ENCODE data around the gene AQP6. TPM values are rescaled to one million over a fixed set of nuclear protein-coding genes. Genes with fewer than 3 reads are reported as not detected.

AQP6 gene
- total RNA-seq, 1 donor from 2014 or later, result 0.21 TPM

- H3K36me3 Mint-ChIP-seq (ENCODE audit: low read depth), result no peaks in the 10 kb centered on the region
- H3K9me3 Mint-ChIP-seq, result no peaks in the 10 kb centered on the region
- H3K27me3 Mint-ChIP-seq (ENCODE audit: low read depth), result no peaks in the 10 kb centered on the region
- no peak for DNase-seq (ENCODE audit: low read depth, low spot score)
- H3K27ac Mint-ChIP-seq (ENCODE audit: unreplicated experiment), result no peak overlapping the region
- TF ChIP-seq CTCF (conservative IDR thresholded peaks at IDR 0.05), result no peak
- no peak overlapping the region for H3K4me3 Mint-ChIP-seq
- H3K4me1 Mint-ChIP-seq, result peaks cover 28% of the 10 kb centered on the region
These were observed 7.0 kb downstream of the AQP6 start for GRCh38 chr12:49979791-49980190.

GRCh38 chr12:49980501-49981349 lies 8.0 kb downstream of the AQP6 start:
- no peaks in the 10 kb centered on the region for H3K27me3 Mint-ChIP-seq (ENCODE audit: low read depth)
- no peaks in the 10 kb centered on the region for H3K36me3 Mint-ChIP-seq (ENCODE audit: low read depth)
- H3K4me1 Mint-ChIP-seq, result peaks cover 28% of the 10 kb centered on the region
- no peaks in the 10 kb centered on the region for H3K9me3 Mint-ChIP-seq
- TF ChIP-seq CTCF (conservative IDR thresholded peaks at IDR 0.05), result no peak
- H3K27ac Mint-ChIP-seq (ENCODE audit: unreplicated experiment), result peak overlapping the region; percentile 91
- no peak overlapping the region for H3K4me3 Mint-ChIP-seq
- no peak for DNase-seq (ENCODE audit: low read depth, low spot score)

GRCh38 chr12:49982246-49983087 lies 9.7 kb downstream of the AQP6 start:
- Mint-ChIP-seq H3K27me3 (ENCODE audit: low read depth) (no peaks in the 10 kb centered on the region), H3K27ac (ENCODE audit: unreplicated experiment) (no peak overlapping the region), H3K4me3 (no peak overlapping the region), H3K9me3 (no peaks in the 10 kb centered on the region), H3K4me1 (peaks cover 28% of the 10 kb centered on the region), H3K36me3 (ENCODE audit: low read depth) (no peaks in the 10 kb centered on the region)
- TF ChIP-seq CTCF (conservative IDR thresholded peaks at IDR 0.05), result no peak
- DNase-seq (ENCODE audit: low read depth, low spot score), result no peak

- H3K9me3 Mint-ChIP-seq, result no peaks in the 10 kb centered on the region
- no peak for DNase-seq (ENCODE audit: low read depth, low spot score)
- no peak overlapping the region for H3K4me3 Mint-ChIP-seq
- H3K27ac Mint-ChIP-seq (ENCODE audit: unreplicated experiment), result no peak overlapping the region
- peaks cover 21% of the 10 kb centered on the region for H3K4me1 Mint-ChIP-seq
- no peaks in the 10 kb centered on the region for H3K27me3 Mint-ChIP-seq (ENCODE audit: low read depth)
- H3K36me3 Mint-ChIP-seq (ENCODE audit: low read depth), result no peaks in the 10 kb centered on the region
- no peak for TF ChIP-seq CTCF (conservative IDR thresholded peaks at IDR 0.05)
These were observed 11.1 kb downstream of the AQP6 start for GRCh38 chr12:49983892-49984291.

GRCh38 chr12:49984476-49985359 lies 12.0 kb downstream of the AQP6 start:
- no peak for TF ChIP-seq CTCF (conservative IDR thresholded peaks at IDR 0.05)
- no peak for DNase-seq (ENCODE audit: low read depth, low spot score)
- peak overlapping the region; percentile 45 for H3K27ac Mint-ChIP-seq (ENCODE audit: unreplicated experiment)
- no peak overlapping the region for H3K4me3 Mint-ChIP-seq
- H3K4me1 Mint-ChIP-seq, result peaks cover 12% of the 10 kb centered on the region
- H3K36me3 Mint-ChIP-seq (ENCODE audit: low read depth), result no peaks in the 10 kb centered on the region
- H3K27me3 Mint-ChIP-seq (ENCODE audit: low read depth), result no peaks in the 10 kb centered on the region
- H3K9me3 Mint-ChIP-seq, result no peaks in the 10 kb centered on the region

Measured in neural crest cell (in vitro differentiated cells).